Measurements from ENCODE around the gene UNC5A.

- TF ChIP-seq CTCF (tag by site-specific recombination; IDR thresholded peaks at IDR 0.05) (no peak), ZNF274 (IDR thresholded peaks at IDR 0.05; ENCODE audit: low read length) (no peak), ZNF274 (tag by site-specific recombination; IDR thresholded peaks at IDR 0.05; ENCODE audit: borderline replicate concordance) (no peak), KLF16 (tag by site-specific recombination; IDR thresholded peaks at IDR 0.05) (no peak), ZNF280D (tag by site-specific recombination; IDR thresholded peaks at IDR 0.05) (no peak), RBAK (tag by site-specific recombination; IDR thresholded peaks at IDR 0.05) (no peak), ZSCAN30 (tag by site-specific recombination; IDR thresholded peaks at IDR 0.05) (no peak), ZNF280C (tag by site-specific recombination; IDR thresholded peaks at IDR 0.05) (no peak), PBX3 (CRISPR knock-in tag; IDR thresholded peaks at IDR 0.05) (no peak), IKZF3 (tag by site-specific recombination; IDR thresholded peaks at IDR 0.05) (no peak), ZNF426 (tag by site-specific recombination; IDR thresholded peaks at IDR 0.05) (no peak), ZNF311 (tag by site-specific recombination; IDR thresholded peaks at IDR 0.05; ENCODE audit: borderline replicate concordance) (no peak), ZNF560 (tag by site-specific recombination; IDR thresholded peaks at IDR 0.05; ENCODE audit: borderline replicate concordance) (no peak), ZBTB8A (tag by site-specific recombination; IDR thresholded peaks at IDR 0.05) (no peak)
Observed at GRCh38 chr5:176825234-176825633, 14.9 kb downstream of the UNC5A start.
